GM19025 (cell line): Measurements from ENCODE around the gene COL5A2.

ENCODE experiments used
- ATAC-seq: cut with Tn5 transposase; IDR thresholded peaks from one replicate; pipeline ENCODE4 v1.9.1; 2021; ENCODE audit warnings: mild to moderate bottlenecking, low read depth, moderate library complexity; ENCODE audit not compliant: unreplicated experiment

The COL5A2 gene

DNA sequence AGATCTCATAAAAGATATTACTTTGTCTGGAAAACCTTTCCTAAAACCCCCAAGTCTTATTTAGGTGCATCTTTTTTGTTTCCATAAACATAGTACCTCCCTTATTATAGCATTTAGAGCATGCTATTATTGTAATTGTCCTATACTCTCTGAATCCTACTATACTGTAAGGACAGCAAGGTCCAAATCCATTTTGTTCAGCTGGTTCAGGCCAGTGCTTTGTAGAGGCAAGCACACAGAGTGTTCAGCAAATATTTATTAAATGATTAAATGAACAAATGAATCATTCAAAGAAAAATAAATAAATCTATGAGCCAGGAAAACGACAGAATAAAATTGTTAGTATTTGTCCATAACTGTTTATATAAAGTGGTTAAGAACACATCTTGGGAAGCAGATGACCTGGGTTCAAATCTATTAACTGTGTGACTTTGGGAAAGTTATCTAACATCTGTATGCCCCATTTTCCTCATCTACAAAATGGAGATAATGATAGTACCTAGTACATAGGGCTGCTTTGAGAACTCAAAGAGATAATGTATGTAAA lies 119.4 kb downstream of the COL5A2 start:
- ATAC-seq = no peak

DNA sequence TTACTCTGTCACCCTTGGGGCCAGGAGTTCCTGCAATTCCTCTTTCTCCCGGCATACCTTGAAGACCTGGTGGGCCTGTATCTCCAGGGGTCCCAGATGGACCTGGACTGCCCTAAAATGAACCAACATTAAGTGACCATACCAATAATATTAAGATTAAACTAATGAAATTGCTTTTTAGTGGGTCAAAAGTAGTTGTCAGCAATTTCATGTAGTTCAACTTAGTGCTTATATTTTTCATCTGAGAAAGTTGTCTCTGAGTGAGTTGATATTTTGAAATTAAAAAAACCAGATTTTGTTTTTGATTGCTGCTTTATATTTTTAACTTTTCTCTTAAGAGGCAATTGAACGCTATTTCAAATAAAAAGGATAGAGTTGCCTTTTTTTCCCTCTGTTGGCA lies 122.2 kb downstream of the COL5A2 start:
- no peak for ATAC-seq

DNA sequence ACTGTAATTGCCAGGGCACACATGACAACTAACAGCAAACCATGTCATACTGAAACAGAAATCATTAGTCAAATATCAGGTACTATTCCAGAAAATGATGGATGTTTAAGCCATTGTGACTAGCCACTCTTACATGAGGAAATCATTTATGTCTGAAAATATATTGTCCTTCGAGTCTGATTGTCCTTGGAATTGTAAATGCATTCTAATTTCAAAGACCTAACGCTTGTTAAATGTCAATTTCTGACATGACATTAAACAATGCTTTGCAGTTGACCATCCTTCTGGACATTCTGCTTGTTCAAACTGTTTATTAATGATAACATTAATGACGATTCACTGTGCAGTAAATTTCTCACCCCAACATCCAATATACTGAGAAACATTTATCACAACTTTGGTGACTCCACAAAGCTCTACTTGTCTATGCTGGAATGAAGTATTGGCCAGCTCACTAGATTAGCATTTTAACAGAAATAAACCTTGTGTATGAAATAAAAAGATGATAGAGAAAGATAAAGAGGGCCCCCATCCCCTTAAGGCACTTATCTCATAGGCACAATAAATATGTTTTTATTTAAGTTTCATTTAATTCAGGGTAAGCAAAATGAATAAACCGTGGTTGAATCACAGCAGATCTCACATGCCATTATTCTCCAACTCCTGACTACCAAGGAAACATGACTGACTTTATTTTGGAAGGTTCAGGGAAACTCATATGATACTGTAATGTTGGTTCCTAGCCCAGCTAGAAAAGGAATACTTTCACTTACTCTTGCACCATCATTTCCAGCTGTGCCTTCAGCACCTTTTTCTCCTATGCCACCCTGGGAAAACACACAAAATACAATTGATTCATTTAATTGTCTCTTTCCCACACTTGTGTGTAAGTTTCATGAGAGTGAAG lies 123.1 kb downstream of the COL5A2 start:
- ATAC-seq = no peak

DNA sequence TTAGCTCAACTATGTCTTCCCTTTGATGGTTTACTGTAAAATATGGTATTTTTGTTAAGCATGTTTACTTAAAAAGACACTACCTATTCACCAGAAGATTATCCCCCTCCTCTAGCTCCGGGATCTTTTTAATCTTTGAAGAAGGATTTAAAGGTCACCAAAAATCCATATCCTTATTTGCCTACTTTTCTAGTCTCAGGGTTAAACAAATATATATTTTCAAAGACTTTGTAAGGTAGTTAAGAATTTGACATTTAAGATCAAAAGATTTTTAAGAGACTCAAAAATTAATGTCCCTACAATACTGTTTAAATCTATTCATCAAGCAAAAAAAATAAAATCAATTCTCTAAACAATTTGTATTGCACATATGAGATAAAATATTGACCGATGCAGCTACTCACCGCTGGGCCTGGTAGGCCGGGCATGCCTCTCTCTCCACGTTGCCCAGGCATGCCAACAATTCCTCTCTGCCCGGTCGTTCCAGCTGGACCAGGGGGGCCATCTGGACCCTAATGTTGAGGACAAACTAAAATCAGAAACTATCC lies 129.3 kb downstream of the COL5A2 start:
- no peak for ATAC-seq

DNA sequence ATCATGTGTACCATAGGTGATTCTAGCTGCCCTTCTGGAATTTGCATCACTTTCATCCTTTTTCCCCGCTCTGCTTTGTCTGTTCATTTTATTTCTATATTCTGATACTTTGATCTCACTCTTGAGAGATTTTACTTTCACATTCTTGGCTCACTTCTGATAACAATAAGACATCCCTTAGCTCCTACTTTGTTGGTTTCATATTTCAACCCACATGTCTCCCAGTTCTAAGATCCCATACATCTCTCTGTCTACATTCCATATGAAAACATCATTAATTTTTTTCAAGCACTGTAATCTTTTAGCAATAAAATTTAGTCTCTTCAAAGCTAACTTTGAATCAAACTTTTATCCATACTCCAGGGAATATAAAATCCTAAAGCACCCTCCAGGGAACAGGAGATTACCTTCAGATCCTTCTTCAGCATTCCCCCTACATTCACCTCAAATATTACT lies 129.8 kb downstream of the COL5A2 start:
- ATAC-seq = no peak

DNA sequence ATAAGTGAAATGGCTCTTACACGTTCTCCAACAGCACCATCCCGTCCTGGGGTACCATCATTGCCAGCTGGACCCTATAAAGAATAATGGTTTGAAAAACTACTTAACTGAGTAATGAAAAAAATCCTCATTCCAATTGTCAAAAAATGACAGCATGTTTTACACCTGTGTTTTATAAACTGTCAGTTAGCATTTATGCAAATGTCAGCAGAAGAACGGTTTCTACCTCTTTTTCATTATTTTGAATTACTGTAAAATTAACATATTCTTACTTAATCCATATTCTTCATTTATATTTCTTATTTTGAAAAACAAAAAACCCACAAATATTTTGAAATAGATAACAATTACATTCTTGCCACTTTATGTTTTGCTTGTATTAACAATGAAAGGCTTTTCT lies 131.4 kb downstream of the COL5A2 start:
- no peak for ATAC-seq

DNA sequence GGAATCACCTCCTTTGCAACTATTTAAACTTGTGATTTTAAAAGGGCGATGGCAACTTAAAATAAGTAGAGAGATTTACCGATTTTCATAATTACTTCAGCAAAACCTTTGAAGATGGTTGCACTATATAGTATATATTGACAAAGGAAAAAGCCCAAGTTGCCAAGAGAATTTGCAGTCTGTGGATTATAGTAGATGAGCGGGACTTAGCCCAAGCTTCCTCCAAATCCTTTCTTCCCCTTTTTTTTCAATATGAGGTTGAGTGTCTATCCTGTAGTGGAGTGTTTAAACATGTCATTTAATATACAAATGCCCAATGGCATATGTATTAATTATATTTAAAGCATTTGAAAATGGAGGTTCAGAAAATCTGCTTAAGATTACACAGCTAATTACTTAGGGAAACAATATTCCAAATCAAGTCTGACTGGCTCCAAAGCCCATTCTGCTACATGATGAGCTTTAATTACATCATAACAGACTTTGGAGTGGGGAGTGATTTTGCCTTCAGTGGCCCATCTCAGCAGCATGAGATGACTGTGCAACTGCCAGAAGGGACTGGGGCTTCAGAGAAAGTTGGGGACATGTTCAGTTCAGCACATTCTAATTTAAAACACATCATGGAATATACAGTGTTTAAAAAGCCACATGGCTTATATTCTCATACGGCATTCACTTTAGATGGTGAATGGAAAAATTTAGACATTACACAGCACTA lies 132.2 kb downstream of the COL5A2 start:
- no peak for ATAC-seq

DNA sequence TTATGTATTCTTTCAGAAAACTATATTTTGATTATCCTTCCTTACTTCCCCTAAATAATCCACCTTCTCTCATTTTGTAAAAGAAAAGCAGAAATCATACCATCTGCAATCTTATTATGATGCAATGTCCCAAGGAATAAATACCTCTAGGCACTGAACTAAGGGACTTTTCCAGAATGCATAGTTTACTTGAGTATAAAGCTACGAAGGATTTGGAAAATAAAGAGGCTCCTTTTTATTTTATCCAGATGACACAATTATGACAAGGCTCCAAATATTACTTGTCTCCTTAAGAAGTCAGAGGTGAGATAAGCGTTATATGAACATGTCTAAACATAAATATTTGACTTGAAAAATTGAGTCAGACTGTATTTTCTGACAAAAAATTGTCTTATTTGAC lies 133.2 kb downstream of the COL5A2 start:
- no peak for ATAC-seq

DNA sequence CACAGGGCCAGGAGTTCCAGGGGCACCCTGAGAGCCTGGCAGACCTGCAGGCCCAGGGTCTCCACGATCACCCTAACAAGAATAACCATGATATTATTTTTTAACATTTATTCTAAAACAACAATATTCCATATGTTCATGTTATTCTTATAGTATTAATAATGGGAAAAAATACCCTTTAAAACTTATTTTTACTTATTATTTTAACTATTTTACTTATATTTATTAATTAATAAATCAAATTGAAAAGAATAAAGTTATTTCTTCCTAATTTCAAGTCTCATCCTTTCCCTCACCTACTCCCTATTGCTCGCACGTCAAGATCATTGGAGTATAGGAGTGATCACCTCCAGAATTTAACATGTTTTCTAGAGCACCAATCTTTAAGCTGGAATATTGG lies 133.7 kb downstream of the COL5A2 start:
- ATAC-seq = no peak

DNA sequence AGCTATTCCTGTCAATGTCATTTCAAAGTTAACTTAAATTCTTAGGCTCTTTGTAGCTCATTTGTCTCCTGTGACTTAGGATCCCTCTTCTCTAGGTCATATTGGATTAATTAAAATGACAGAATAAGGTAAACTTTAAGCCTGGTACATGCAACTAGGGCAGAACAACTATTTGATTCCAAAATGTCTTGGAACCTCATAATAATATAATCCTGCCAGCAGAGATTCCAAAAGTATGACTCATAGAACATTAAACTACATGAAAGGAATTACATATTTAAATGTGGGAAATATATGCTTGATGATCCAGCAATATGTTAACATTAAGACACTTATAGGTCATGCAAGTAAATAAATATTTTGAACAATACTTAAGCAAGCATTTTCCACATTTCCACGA lies 142.0 kb downstream of the COL5A2 start:
- no peak for ATAC-seq

DNA sequence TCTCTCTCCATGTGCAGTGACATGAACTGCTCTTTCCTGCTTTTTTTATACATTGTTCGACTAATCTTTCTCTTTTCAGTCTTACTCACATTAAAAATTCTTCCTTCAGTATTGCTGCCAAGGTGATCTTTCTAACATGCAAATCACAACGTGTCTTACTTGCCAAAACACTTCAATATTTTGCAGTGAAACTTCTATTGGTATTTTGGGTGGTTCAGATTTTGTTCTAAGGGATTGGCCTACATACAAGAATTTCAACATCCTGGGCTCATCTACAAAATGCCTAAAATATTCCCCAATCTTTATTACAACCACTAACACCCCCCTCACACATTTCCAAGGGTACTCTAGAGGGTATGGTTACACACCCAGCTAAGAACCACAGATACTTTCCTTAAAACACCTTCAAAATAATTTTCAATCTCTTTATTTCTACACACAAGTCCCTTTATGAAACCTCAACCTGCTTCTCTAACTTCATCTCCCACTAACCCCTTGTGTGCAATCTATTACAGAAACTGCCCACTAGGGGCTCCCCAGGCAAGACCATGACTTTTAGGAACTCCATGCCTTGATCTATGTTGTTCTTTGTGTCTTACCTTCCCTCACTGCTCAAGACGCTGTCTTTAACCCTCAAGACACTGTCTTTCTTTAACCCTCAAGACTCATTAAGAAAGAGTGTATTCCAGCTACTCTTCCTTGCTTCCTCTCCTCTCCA lies 154.5 kb downstream of the COL5A2 start:
- ATAC-seq = no peak

DNA sequence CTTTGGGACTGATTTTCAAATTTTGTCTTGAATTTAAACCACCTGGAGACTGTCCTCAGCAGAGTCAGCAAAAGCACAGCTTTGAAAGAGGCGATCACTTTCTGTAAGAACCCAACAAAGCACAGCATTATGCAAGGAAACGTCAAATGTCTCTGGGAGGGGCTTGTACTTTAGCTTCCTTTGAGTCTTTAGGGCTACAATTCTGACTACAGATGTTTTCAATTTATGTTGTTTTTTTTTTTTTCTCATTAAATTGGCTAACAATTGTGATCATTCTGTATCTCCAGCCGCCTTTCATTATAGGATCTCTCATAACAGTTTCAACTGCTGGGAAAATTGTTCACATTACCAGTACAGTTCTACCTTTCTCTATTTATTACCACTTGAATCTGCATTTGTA lies 157.1 kb downstream of the COL5A2 start:
- no peak for ATAC-seq

DNA sequence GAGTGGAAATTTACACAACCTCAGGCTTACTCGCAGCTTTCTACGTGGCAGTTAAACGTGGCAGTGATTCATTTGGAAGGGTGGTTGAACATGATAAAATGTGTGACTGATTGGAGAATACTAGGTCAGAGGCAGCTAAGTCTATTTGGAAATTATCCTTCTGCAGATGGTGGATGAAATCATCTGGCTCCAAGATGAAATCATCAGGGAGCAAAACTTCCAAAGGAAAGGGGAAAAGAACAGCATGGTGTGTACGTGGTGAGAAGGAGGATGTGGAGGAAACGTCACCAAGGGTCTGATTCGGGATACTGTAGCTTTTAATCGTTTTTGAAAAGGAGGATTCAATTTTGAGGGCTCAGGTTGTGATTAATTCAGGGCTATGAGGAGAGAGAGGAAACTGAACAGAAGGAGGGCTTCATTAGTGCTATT lies 157.5 kb downstream of the COL5A2 start:
- no peak for ATAC-seq

DNA sequence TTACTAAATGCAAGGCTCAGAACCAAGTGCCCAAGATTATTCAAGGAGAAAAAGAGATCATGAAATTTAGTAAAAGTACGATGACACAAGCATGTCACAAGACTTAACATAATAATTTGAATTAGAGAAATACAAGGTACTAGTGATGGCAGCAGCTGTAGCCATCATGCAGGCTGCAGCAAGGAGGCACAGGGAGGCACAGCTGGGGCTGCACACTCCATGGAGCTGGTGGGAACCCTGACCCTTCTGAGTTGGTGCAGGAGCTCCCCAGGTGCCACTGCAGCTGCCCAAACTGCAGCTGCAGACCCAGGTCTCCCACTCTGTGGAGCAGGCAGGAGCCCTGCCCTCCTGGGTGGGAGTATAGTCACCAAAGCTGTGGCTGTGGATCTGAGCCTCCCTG lies 159.4 kb downstream of the COL5A2 start:
- ATAC-seq = no peak

DNA sequence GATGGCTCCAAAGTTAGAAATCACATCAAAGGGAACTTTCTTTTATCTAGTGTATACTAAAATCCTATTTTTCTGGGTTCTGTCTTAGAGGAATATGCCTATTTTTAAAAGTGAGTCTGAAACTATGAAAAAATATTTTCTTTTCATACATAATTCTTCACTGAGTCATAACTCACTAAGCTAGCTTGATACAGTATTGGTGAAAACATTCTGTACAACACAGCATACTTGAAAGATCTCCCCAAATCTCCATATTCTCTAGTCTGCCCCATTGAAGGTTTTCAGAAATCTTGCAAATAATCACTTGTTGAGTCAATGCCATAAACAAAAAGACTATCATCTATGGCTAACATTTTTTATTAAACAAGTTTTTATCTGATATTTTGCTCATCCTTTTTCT lies 160.9 kb downstream of the COL5A2 start:
- ATAC-seq = no peak

DNA sequence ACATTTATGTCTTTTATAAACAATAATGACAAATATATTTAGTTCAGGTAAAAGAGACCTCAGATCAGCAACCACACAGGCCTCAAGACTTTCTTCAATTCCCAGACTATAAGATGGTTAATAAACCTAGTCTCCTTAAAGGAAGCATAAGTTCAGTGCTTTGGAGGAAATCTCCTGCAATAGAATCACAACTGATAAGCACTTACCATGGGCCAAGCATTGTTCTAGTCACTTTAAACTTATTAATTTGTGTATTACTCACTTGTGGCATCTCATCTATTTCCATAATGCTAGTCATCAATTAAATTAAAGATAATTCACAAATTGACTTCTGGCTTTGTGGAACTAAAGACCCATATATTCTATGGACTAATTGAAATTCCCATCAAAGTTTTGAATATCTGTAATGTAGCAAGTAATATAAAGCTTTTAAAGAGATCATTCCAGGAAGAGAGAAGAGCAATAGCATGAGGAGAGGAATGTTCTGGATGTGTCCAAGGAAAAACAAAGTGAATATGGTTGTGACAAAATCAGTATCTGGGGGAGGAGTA lies 163.2 kb downstream of the COL5A2 start:
- ATAC-seq = no peak

DNA sequence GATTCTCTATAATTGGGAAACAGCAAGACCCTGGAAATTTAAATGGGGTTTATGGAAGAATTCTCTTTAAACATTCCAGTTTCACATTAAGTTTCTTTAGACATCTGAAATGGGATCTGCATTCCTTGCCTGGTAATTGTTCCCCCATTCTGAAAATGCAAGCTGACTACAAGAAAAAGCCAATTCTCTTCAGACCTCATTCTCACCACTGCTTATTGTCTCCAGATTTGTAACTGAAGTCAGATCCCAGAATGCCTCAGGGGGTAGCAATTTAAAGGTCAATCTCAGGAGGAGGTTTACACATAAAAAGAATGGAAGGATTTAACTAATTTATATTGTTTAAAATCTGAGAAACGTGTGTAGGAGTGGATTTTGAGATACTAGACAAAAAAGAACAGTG lies 164.2 kb downstream of the COL5A2 start:
- no peak for ATAC-seq

DNA sequence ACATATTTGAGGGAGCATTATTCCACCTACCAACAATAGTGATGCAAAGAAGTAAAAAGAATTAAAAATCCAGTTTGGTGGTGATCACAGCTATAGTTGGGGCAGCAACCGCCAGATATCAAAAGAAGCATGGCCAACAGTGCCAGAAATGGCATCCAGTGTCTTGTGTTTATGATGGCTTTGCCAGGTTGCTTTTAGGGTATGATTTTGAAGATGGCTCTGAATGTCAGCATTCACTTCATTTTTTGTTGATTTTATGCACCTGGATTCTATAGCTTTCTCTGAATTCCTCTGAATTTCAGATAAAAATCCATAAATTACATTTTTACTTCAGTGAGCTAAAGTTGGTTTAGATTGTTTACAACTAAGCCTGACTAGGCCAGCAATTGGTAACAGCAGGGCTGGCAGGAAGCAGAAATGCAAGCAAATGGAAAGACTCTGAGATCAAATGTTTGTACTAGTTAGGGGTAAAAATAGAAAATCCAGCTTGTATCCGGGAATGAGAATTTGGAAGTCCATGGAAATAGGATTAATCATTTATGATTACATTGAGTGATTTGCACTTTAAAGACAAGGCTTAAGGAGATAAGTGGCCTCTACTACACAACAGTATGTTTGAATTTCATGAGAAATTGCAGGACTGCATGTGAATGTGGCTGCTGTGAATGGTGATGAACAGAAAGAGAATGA lies 165.0 kb downstream of the COL5A2 start:
- ATAC-seq = no peak

DNA sequence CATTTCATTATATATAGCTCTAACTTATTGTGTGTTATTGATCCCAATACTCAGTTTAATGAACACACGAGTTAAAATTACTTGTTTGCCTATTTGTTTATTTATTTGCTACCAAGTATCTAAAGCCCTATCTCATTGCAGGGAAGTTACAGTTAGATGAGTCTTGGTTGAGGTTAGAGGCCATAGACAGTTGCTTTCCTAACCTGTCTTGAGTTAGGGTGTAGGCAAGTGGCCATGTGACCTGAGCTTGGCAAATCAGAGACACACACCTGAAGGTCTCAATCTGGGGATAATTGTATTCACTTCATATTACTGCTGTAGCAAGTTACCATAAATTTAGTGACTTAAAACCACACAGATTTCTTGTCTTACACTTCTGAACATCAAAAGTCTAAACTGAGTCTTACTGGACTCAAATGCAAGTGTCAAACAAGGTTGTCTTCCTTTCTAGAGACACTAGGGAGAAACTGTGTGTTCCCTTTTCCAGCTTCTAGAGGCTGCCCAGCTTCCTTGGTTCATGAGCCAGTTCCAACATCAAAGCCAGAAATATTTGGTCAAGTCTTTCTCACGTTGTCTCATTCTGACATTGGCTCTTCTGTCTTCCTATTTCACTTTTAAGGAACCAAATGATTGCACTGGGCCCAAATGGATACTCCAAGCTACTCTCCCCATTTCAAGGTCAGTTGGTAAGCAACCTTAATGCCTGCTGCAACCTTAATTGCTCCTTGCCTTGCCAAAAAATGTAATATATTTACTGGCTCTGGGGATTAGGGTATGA lies 165.7 kb downstream of the COL5A2 start:
- no peak for ATAC-seq
